OCI-LY1 (cell line): ENCODE results near the gene SIX5.

Experiments used
- H2AFZ ChIP-seq: fragments of 200-600 bp; sonication (generic), shearing (Covaris generic); 2 replicates; pipeline ENCODE4 v1.6.0; 2014; ENCODE audit warnings: antibody characterized with exemption, mild to moderate bottlenecking, low read length
- H3F3A ChIP-seq: fragments of 200-600 bp; sonication (generic), shearing (Covaris generic); 2 replicates; pipeline ENCODE4 v1.6.0; 2014; ENCODE audit warnings: mild to moderate bottlenecking, antibody characterized with exemption, low read length, moderate library complexity; ENCODE audit not compliant: insufficient read depth
- H3K27ac ChIP-seq: fragments of 200-600 bp; sonication (generic); 2 replicates; pipeline ENCODE4 v1.5.1; 2014; ENCODE audit warnings: low read length, mixed run types, mild to moderate bottlenecking, low read depth; ENCODE audit not compliant: poor library complexity, severe bottlenecking
- H3K27me3 ChIP-seq: fragments of 200-600 bp; sonication (generic); 2 replicates; pipeline ENCODE4 v1.6.0; 2014; ENCODE audit warnings: antibody characterized with exemption, mild to moderate bottlenecking, low read length, moderate library complexity; ENCODE audit not compliant: insufficient read depth
- H3K36me3 ChIP-seq: fragments of 200-600 bp; sonication (generic); 2 replicates; pipeline ENCODE4 v1.6.1; 2014; ENCODE audit warnings: mild to moderate bottlenecking, antibody characterized with exemption, low read length, moderate library complexity, mixed read lengths; ENCODE audit not compliant: insufficient read depth
- H3K4me1 ChIP-seq: fragments of 200-600 bp; sonication (generic); 2 replicates; pipeline ENCODE4 v1.5.1; 2014; ENCODE audit warnings: mild to moderate bottlenecking, low read length, moderate library complexity; ENCODE audit not compliant: insufficient read depth, severe bottlenecking
- H3K4me2 ChIP-seq: fragments of 200-600 bp; sonication (generic), shearing (Covaris generic); 2 replicates; pipeline ENCODE4 v1.6.1; 2014; ENCODE audit warnings: low read length
- H3K4me3 ChIP-seq: fragments of 200-600 bp; sonication (generic); 2 replicates; pipeline ENCODE4 v1.5.1; 2014; ENCODE audit warnings: low read length, low read depth, mild to moderate bottlenecking, mixed read lengths; ENCODE audit not compliant: poor library complexity, severe bottlenecking
- H3K79me2 ChIP-seq: fragments of 200-600 bp; shearing (Covaris generic); 2 replicates; pipeline ENCODE4 v1.6.1; 2016; ENCODE audit warnings: mixed run types, low read length, mixed read lengths; ENCODE audit not compliant: insufficient read depth
- H3K9ac ChIP-seq: fragments of 200-600 bp; sonication (generic), shearing (Covaris generic); 2 replicates; pipeline ENCODE4 v1.6.1; 2014; ENCODE audit warnings: mild to moderate bottlenecking, low read length, mixed read lengths
- H3K9me2 ChIP-seq: fragments of 200-600 bp; sonication (generic), shearing (Covaris generic); 2 replicates; pipeline ENCODE4 v1.6.1; 2014; ENCODE audit warnings: low read depth, mild to moderate bottlenecking, low read length, mixed read lengths
- H3K9me3 ChIP-seq: fragments of 200-600 bp; shearing (Covaris generic); 2 replicates; pipeline ENCODE4 v1.6.1; 2014; ENCODE audit warnings: low read length, mixed read lengths
- H4K20me1 ChIP-seq: fragments of 200-600 bp; sonication (generic), shearing (Covaris generic); 2 replicates; pipeline ENCODE4 v1.6.0; 2016; ENCODE audit warnings: mild to moderate bottlenecking, low read length; ENCODE audit not compliant: insufficient read depth
- CTCF ChIP-seq: fragments of 200-600 bp; sonication (generic), shearing (Covaris generic); IDR thresholded peaks from 2 replicates; pipeline ENCODE4 v1.5.1; 2017; ENCODE audit warnings: mild to moderate bottlenecking, antibody characterized with exemption, low read length, moderate library complexity, mixed read lengths
- EZH2 ChIP-seq: fragments of 200-600 bp; sonication (generic), shearing (Covaris generic); IDR thresholded peaks from 2 replicates; pipeline ENCODE4 v1.8.0; 2017; ENCODE audit warnings: borderline replicate concordance, mixed run types, mild to moderate bottlenecking, antibody characterized with exemption, low read length, moderate library complexity, mixed read lengths

Gene SIX5

DNA sequence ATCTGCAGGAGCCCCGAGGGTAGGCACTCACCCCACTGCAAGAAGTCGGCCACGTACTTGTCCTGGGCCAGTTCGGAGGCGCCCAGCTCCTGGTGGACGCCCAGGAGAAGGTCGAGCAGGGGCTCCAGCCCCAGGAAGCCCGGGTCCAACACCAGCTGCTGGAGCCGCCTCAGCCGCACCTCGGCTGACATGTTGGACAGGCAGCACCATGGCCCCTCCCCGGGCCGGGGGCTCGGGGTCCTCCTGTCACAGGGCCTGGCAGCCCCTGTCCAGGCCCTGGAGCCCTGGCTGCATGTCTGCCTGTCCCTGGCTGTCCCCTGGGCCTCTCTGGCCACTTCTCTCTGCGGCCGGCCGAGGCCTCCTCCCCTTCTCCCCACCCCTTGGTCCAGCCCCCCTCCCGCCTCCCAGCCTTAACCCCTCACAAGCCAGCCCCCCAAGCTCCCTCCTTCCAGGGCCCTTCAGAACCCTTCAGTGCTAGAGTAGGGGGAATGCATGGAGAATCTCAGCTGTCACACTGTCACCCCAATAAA lies 13.2 kb upstream of the SIX5 start, which contains the start of gene DMPK:
TSS of gene DMPK (minus strand) at position 329 of the 530 bp plus-strand sequence. CDS start at position 191, 138 bp downstream.
- Histone ChIP-seq H3K9ac (no peak within 1 kb of the TSS), H3F3A (no peaks in the 10 kb centered on the region), H3K4me2 (no peak within 1 kb of the TSS), H2AFZ (no peak within 1 kb of the TSS), H4K20me1 (no peaks in the 10 kb centered on the region), H3K9me3 (no peaks in the 10 kb centered on the region), H3K9me2 (no peaks in the 10 kb centered on the region), H3K36me3 (peaks cover 17% of the 10 kb centered on the region; the same call in 1 of the 2 replicates), H3K27me3 (no peaks in the 10 kb centered on the region), H3K27ac (no peak within 1 kb of the TSS), H3K4me1 (peaks cover 10% of the 10 kb centered on the region), H3K79me2 (no peaks in the 10 kb centered on the region), H3K4me3 (no peak within 1 kb of the TSS)
- TF ChIP-seq CTCF: no peak
- no peak for TF ChIP-seq EZH2

DNA sequence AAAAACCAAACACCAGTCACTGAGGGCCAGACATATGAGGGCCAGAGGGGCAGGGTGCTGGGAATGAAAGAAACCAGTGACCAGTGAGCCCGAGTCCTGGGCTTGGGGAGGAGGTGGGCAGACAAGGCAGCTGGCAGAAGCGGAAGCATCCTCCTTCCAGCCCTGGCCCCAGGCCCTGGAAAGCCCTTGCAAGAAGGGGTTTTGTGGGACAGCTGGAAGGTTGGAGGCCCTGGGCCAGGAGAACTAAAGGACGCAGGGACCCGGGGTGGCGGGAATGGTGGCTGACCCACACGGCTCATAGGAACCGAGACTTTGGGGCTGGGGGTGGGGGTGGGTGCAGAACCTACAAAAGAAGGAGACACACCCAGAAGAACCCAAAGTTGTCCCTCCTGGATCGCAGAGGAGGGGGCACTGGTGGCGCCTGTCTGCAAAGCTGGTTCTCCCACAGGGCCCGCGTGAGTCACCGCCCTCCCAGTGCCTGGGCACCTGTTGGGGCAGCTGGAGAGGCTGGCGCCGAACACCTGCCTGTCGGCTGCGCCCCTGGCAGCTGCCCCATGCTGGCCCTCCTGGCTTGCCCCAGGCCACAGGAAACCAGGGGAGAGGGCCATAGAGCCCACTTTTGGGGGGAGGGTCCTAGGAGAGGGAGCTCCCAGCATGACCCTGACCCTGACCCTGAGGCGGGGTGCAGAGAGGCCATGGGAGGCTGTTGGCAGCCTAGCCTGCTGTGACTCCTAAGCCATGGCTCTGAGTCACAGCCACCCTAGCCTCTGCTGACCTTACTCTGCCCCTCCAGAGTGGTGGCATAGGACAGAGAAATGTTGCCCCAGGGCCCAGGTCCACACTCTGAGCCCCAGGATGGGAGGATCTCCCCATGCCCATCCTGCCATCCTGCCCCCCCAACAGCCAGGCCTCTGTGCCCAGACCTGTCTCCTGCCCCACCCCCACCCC lies 12.4 kb upstream of the SIX5 start:
- H3K79me2 ChIP-seq: no peaks in the 10 kb centered on the region
- H2AFZ ChIP-seq: no peak overlapping the region
- H3K27ac ChIP-seq: no peak overlapping the region
- no peaks in the 10 kb centered on the region for H3K9me3 ChIP-seq
- no peak overlapping the region for H3K4me2 ChIP-seq
- no peak overlapping the region for H3K9ac ChIP-seq
- TF ChIP-seq EZH2 (no peak), CTCF (no peak)
- no peaks in the 10 kb centered on the region for H3K9me2 ChIP-seq
- peaks cover 10% of the 10 kb centered on the region for H3K4me1 ChIP-seq
- no peaks in the 10 kb centered on the region for H3K27me3 ChIP-seq
- H4K20me1 ChIP-seq: no peaks in the 10 kb centered on the region
- H3K36me3 ChIP-seq: peaks cover 11% of the 10 kb centered on the region; the same call in 1 of the 2 replicates
- no peaks in the 10 kb centered on the region for H3F3A ChIP-seq
- no peak overlapping the region for H3K4me3 ChIP-seq

- Histone ChIP-seq H3K9ac (no peak overlapping the region), H3F3A (no peaks in the 10 kb centered on the region), H3K4me1 (peaks cover 10% of the 10 kb centered on the region), H3K36me3 (0 out of 2 replicates have a peak, but pooled peaks cover 7% of the 10 kb centered on the region), H2AFZ (no peak overlapping the region), H3K9me2 (no peaks in the 10 kb centered on the region), H3K4me2 (no peak overlapping the region), H4K20me1 (no peaks in the 10 kb centered on the region), H3K27me3 (no peaks in the 10 kb centered on the region), H3K4me3 (no peak overlapping the region), H3K27ac (no peak overlapping the region), H3K79me2 (no peaks in the 10 kb centered on the region), H3K9me3 (no peaks in the 10 kb centered on the region)
- no peak for TF ChIP-seq CTCF
- no peak for TF ChIP-seq EZH2
Observed at GRCh38 chr19:45780448-45781213, 11.6 kb upstream of the SIX5 start.
